COLO829 (cell line): ENCODE results near the gene MRPL11.
A peak's percentile ranks its signal among the peaks of the same experiment; 100 is the strongest.
"Not testable (repeated sequence)": the region's sequence is repeated elsewhere in the genome, so short reads cannot be mapped to it uniquely, and the experiment has no call there.

Experiments
- DNase-seq: peaks from one replicate; pipeline ENCODE4 v3.0.0; 2012; ENCODE audit warnings: low spot score

Gene MRPL11

GRCh38 chr11:66431287-66431686 is 7.4 kb downstream of the MRPL11 start:
- not testable (repeated sequence) for DNase-seq

- peak; percentile 58 for DNase-seq
These were observed 8.6 kb downstream of the MRPL11 start for GRCh38 chr11:66429983-66430602.

- DNase-seq = no peak
These were observed 9.7 kb downstream of the MRPL11 start for GRCh38 chr11:66428933-66429332.

- no peak for DNase-seq
These were observed 12.3 kb downstream of the MRPL11 start for GRCh38 chr11:66426314-66426713.

GRCh38 chr11:66421492-66422205 is 17.0 kb downstream of the MRPL11 start:
- DNase-seq = peak; percentile 94

- DNase-seq = no peak
These were observed 17.8 kb downstream of the MRPL11 start, which contains the start of gene NPAS4 for GRCh38 chr11:66420671-66421476. NPAS4 (plus strand) TSS chr11:66421035; CDS start chr11:66421180, 145 bp downstream.

- no peak for DNase-seq
These were observed 18.8 kb downstream of the MRPL11 start for GRCh38 chr11:66419825-66420224.

GRCh38 chr11:66418986-66419308 is 19.7 kb downstream of the MRPL11 start:
- DNase-seq = no peak

GRCh38 chr11:66418168-66418985 is 20.3 kb downstream of the MRPL11 start:
- DNase-seq = peak; percentile 76

- no peak for DNase-seq
These were observed 21.6 kb downstream of the MRPL11 start for GRCh38 chr11:66417000-66417399.

- no peak for DNase-seq
These were observed 23.2 kb downstream of the MRPL11 start for GRCh38 chr11:66415423-66415822.

- no peak for DNase-seq
These were observed 24.3 kb downstream of the MRPL11 start for GRCh38 chr11:66414120-66414934.

GRCh38 chr11:66413167-66413566 is 25.5 kb downstream of the MRPL11 start:
- DNase-seq = no peak

- no peak for DNase-seq
These were observed 26.5 kb downstream of the MRPL11 start for GRCh38 chr11:66412110-66412509.

GRCh38 chr11:66411323-66411722 is 27.3 kb downstream of the MRPL11 start:
- DNase-seq = no peak

GRCh38 chr11:66410191-66410590 is 28.5 kb downstream of the MRPL11 start:
- no peak for DNase-seq

- DNase-seq = no peak
These were observed 29.4 kb downstream of the MRPL11 start for GRCh38 chr11:66409226-66409625.

GRCh38 chr11:66408488-66409214 is 30.0 kb downstream of the MRPL11 start:
- peak; percentile 88 for DNase-seq

GRCh38 chr11:66407651-66408050 is 31.0 kb downstream of the MRPL11 start:
- no peak for DNase-seq

GRCh38 chr11:66393954-66394353 is 44.7 kb downstream of the MRPL11 start:
- no peak for DNase-seq

GRCh38 chr11:66391322-66391721 is 47.3 kb downstream of the MRPL11 start:
- no peak for DNase-seq
